ENCODE data around the gene SGF29. TPM values are rescaled to one million over a fixed set of nuclear protein-coding genes. Genes with fewer than 3 reads are reported as not detected.
A peak's percentile ranks its signal among the peaks of the same experiment; 100 is the strongest.
"Not testable (repeated sequence)": the region's sequence is repeated elsewhere in the genome, so short reads cannot be mapped to it uniquely, and the experiment has no call there.

The SGF29 gene
- total and polyA plus RNA-seq, 2 donors (not counting 1 experiment from before 2014, with no cell fraction given), result 1.6 to 6.9 TPM

GRCh38 chr16:28608496-28608808 lies 54.7 kb downstream of the SGF29 start:
- not testable (repeated sequence) for H3K79me2 ChIP-seq (ENCODE audit: control insufficient read depth, insufficient read depth, low read length); H3K9ac ChIP-seq (ENCODE audit: insufficient read depth, low read length); H3K4me3 ChIP-seq (replicated peaks in 1 of 4; ENCODE audit: control extremely low read depth in 1 of 4, insufficient read depth in 1 of 4, low read depth in 3 of 4, low read length in 4 of 4); H3K4me1 ChIP-seq (ENCODE audit: control insufficient read depth, extremely low read depth, insufficient read depth, low read length); H3K9me3 ChIP-seq (ENCODE audit: control insufficient read depth, insufficient read depth, low read depth, low read length); H3K4me2 ChIP-seq (ENCODE audit: extremely low read depth, insufficient read depth, low read length); H3K27me3 ChIP-seq (ENCODE audit: control insufficient read depth, insufficient read depth, low read length); H2AFZ ChIP-seq (ENCODE audit: low read length); H3K36me3 ChIP-seq (ENCODE audit: control insufficient read depth, insufficient read depth, low read length); H3K27ac ChIP-seq (ENCODE audit: insufficient read depth, low read length); H4K20me1 ChIP-seq (ENCODE audit: control insufficient read depth, extremely low read depth, insufficient read depth, low read length); DNase-seq (ENCODE audit: low read depth in 2 of 2)

- not testable (repeated sequence) for H3K4me3 ChIP-seq (replicated peaks in 1 of 4; ENCODE audit: control extremely low read depth in 1 of 4, insufficient read depth in 1 of 4, low read depth in 3 of 4, low read length in 4 of 4); DNase-seq (ENCODE audit: low read depth in 2 of 2); H3K36me3 ChIP-seq (ENCODE audit: control insufficient read depth, insufficient read depth, low read length); H3K4me2 ChIP-seq (ENCODE audit: extremely low read depth, insufficient read depth, low read length); H3K4me1 ChIP-seq (ENCODE audit: control insufficient read depth, extremely low read depth, insufficient read depth, low read length); H3K79me2 ChIP-seq (ENCODE audit: control insufficient read depth, insufficient read depth, low read length); H4K20me1 ChIP-seq (ENCODE audit: control insufficient read depth, extremely low read depth, insufficient read depth, low read length); H3K9me3 ChIP-seq (ENCODE audit: control insufficient read depth, insufficient read depth, low read depth, low read length); H2AFZ ChIP-seq (ENCODE audit: low read length); H3K27ac ChIP-seq (ENCODE audit: insufficient read depth, low read length); H3K9ac ChIP-seq (ENCODE audit: insufficient read depth, low read length); H3K27me3 ChIP-seq (ENCODE audit: control insufficient read depth, insufficient read depth, low read length)
These were observed 55.3 kb downstream of the SGF29 start for GRCh38 chr16:28608867-28609596.

- Histone ChIP-seq H3K36me3 (ENCODE audit: control insufficient read depth, insufficient read depth, low read length) (no peaks in the 10 kb centered on the region), H2AFZ (ENCODE audit: low read length) (no peak within 1 kb of the TSS), H3K4me1 (ENCODE audit: control insufficient read depth, extremely low read depth, insufficient read depth, low read length) (no peaks in the 10 kb centered on the region), H3K9ac (ENCODE audit: insufficient read depth, low read length) (no peak within 1 kb of the TSS), H3K79me2 (ENCODE audit: control insufficient read depth, insufficient read depth, low read length) (no peaks in the 10 kb centered on the region), H3K4me2 (ENCODE audit: extremely low read depth, insufficient read depth, low read length) (no peak within 1 kb of the TSS), H4K20me1 (ENCODE audit: control insufficient read depth, extremely low read depth, insufficient read depth, low read length) (no peaks in the 10 kb centered on the region), H3K27me3 (ENCODE audit: control insufficient read depth, insufficient read depth, low read length) (no peaks in the 10 kb centered on the region), H3K9me3 (ENCODE audit: control insufficient read depth, insufficient read depth, low read depth, low read length) (no peaks in the 10 kb centered on the region), H3K4me3 (replicated peaks in 1 of 4; ENCODE audit: control extremely low read depth in 1 of 4, insufficient read depth in 1 of 4, low read depth in 3 of 4, low read length in 4 of 4) (peak within 1 kb of the TSS in 1 of 4 experiments; percentile 21), H3K27ac (ENCODE audit: insufficient read depth, low read length) (no peak within 1 kb of the TSS)
- TF ChIP-seq EZH2 (IDR thresholded peaks at IDR 0.05; ENCODE audit: low read length, missing control alignments), result no peak
- TF ChIP-seq CTCF (conservative IDR thresholded peaks at IDR 0.05 in 1 of 2, IDR thresholded peaks at IDR 0.05 in 1 of 2; ENCODE audit: low read depth in 1 of 2, low read length in 2 of 2), result no peak
- DNase-seq (ENCODE audit: low read depth in 2 of 2), result no peak
These were observed 56.2 kb downstream of the SGF29 start, which contains the start of gene SULT1A1 for GRCh38 chr16:28609631-28610594. TSS of gene SULT1A1 (minus strand) at chr16:28610044. CDS start at chr16:28608855, 1,189 bp downstream.
